Hair follicular keratinocyte (primary cell): ENCODE measurements around the gene KCNJ12. TPM values are rescaled to one million over a fixed set of nuclear protein-coding genes. Genes with fewer than 3 reads are reported as not detected.

Experiments used
- total RNA-seq: library from RNA; depleted of rRNA; stranded (reverse); fragments of >200 nt; gene quantifications from 2 replicates; pipeline ENCODE4 v1.2.3, GENCODE V29; 2015

The KCNJ12 gene
- 0.08 TPM in 2 replicates for total RNA-seq

GRCh38 chr17:21376081-21376758 is at the start of gene KCNJ12:
KCNJ12 (plus strand) TSS chr17:21376357; CDS start chr17:21415343, 38,986 bp downstream.

Other genes with a start within 250 kb of the KCNJ12 start
- gene DHRS7B, start 249.4 kb upstream of the KCNJ12 start, total RNA-seq: 18.4 and 18.5 TPM in 2 replicates
- 25.0 and 40.9 TPM in 2 replicates for gene TMEM11, start 162.2 kb upstream of the KCNJ12 start, total RNA-seq
- 2.2 and 5.6 TPM in 2 replicates for gene NATD1, start 122.9 kb upstream of the KCNJ12 start, total RNA-seq
- gene MAP2K3, start 91.6 kb upstream of the KCNJ12 start, total RNA-seq: 33.0 and 35.5 TPM in 2 replicates